ENCODE results near the gene SIPA1L3.
A peak's percentile ranks its signal among the peaks of the same experiment; 100 is the strongest.

SIPA1L3 gene

GRCh38 chr19:38206006-38206745 lies 299.2 kb downstream of the SIPA1L3 start:
- Histone ChIP-seq H3K4me1 (ENCODE audit: control insufficient read depth in 1 of 2, insufficient read depth in 2 of 2, low read length in 2 of 2) (peaks cover 0 to 24% of the 10 kb centered on the region in 2 donors), H3K36me3 (ENCODE audit: control insufficient read depth in 1 of 2, insufficient read depth in 2 of 2, low read length in 2 of 2) (peaks cover 14 to 49% of the 10 kb centered on the region in 2 donors), H3K9me3 (ENCODE audit: control insufficient read depth in 1 of 2, low read length in 2 of 2) (no peaks in the 10 kb centered on the region), H3K27me3 (ENCODE audit: low read depth, low read length) (peaks cover 15% of the 10 kb centered on the region), H3K27ac (ENCODE audit: low read length) (no peak overlapping the region), H3K4me3 (ENCODE audit: low read depth in 1 of 2, low read length in 2 of 2) (no peak overlapping the region)

GRCh38 chr19:38206928-38207327 lies 299.9 kb downstream of the SIPA1L3 start:
- Histone ChIP-seq H3K27me3 (ENCODE audit: low read depth, low read length) (peaks cover 15% of the 10 kb centered on the region), H3K36me3 (ENCODE audit: control insufficient read depth in 1 of 2, insufficient read depth in 2 of 2, low read length in 2 of 2) (peaks cover 6 to 45% of the 10 kb centered on the region in 2 donors), H3K4me1 (ENCODE audit: control insufficient read depth in 1 of 2, insufficient read depth in 2 of 2, low read length in 2 of 2) (peaks cover 0 to 27% of the 10 kb centered on the region in 2 donors), H3K4me3 (ENCODE audit: low read depth in 1 of 2, low read length in 2 of 2) (no peak overlapping the region), H3K27ac (ENCODE audit: low read length) (no peak overlapping the region), H3K9me3 (ENCODE audit: control insufficient read depth in 1 of 2, low read length in 2 of 2) (no peaks in the 10 kb centered on the region)

- Histone ChIP-seq H3K36me3 (ENCODE audit: control insufficient read depth in 1 of 2, insufficient read depth in 2 of 2, low read length in 2 of 2) (peaks cover 3 to 40% of the 10 kb centered on the region in 2 donors), H3K27me3 (ENCODE audit: low read depth, low read length) (peaks cover 15% of the 10 kb centered on the region)
Observed at GRCh38 chr19:38207543-38207942, 300.5 kb downstream of the SIPA1L3 start.

GRCh38 chr19:38208571-38208970 lies 301.6 kb downstream of the SIPA1L3 start:
- H3K9me3 ChIP-seq (ENCODE audit: control insufficient read depth in 1 of 2, low read length in 2 of 2) = no peaks in the 10 kb centered on the region

More at GRCh38 chr19:38207543-38207942, 300.5 kb downstream of the SIPA1L3 start:
- H3K9me3 ChIP-seq (ENCODE audit: control insufficient read depth in 1 of 2, low read length in 2 of 2) = no peaks in the 10 kb centered on the region
- no peak overlapping the region for H3K27ac ChIP-seq (ENCODE audit: low read length)
- H3K4me3 ChIP-seq (ENCODE audit: low read depth in 1 of 2, low read length in 2 of 2) = no peak overlapping the region
- peaks cover 0 to 27% of the 10 kb centered on the region in 2 donors for H3K4me1 ChIP-seq (ENCODE audit: control insufficient read depth in 1 of 2, insufficient read depth in 2 of 2, low read length in 2 of 2)

GRCh38 chr19:38209152-38209551 lies 302.1 kb downstream of the SIPA1L3 start:
- Histone ChIP-seq H3K4me3 (ENCODE audit: low read depth in 1 of 2, low read length in 2 of 2) (peak overlapping the region in 1 of 2 donors; percentile 24), H3K27me3 (ENCODE audit: low read depth, low read length) (peaks cover 15% of the 10 kb centered on the region), H3K4me1 (ENCODE audit: control insufficient read depth in 1 of 2, insufficient read depth in 2 of 2, low read length in 2 of 2) (peaks cover 0 to 27% of the 10 kb centered on the region in 2 donors), H3K9me3 (ENCODE audit: control insufficient read depth in 1 of 2, low read length in 2 of 2) (no peaks in the 10 kb centered on the region), H3K36me3 (ENCODE audit: control insufficient read depth in 1 of 2, insufficient read depth in 2 of 2, low read length in 2 of 2) (peaks cover 0 to 24% of the 10 kb centered on the region in 2 donors), H3K27ac (ENCODE audit: low read length) (no peak overlapping the region)

More at GRCh38 chr19:38208571-38208970, 301.6 kb downstream of the SIPA1L3 start:
- peaks cover 15% of the 10 kb centered on the region for H3K27me3 ChIP-seq (ENCODE audit: low read depth, low read length)
- H3K4me1 ChIP-seq (ENCODE audit: control insufficient read depth in 1 of 2, insufficient read depth in 2 of 2, low read length in 2 of 2) = peaks cover 0 to 27% of the 10 kb centered on the region in 2 donors
- H3K27ac ChIP-seq (ENCODE audit: low read length) = no peak overlapping the region
- H3K4me3 ChIP-seq (ENCODE audit: low read depth in 1 of 2, low read length in 2 of 2) = no peak overlapping the region
- peaks cover 0 to 30% of the 10 kb centered on the region in 2 donors for H3K36me3 ChIP-seq (ENCODE audit: control insufficient read depth in 1 of 2, insufficient read depth in 2 of 2, low read length in 2 of 2)

- Histone ChIP-seq H3K27me3 (ENCODE audit: low read depth, low read length) (peaks cover 15% of the 10 kb centered on the region), H3K36me3 (ENCODE audit: control insufficient read depth in 1 of 2, insufficient read depth in 2 of 2, low read length in 2 of 2) (peaks cover 0 to 17% of the 10 kb centered on the region in 2 donors), H3K4me3 (ENCODE audit: low read depth in 1 of 2, low read length in 2 of 2) (peak overlapping the region; percentile 1 to 24), H3K4me1 (ENCODE audit: control insufficient read depth in 1 of 2, insufficient read depth in 2 of 2, low read length in 2 of 2) (peaks cover 0 to 27% of the 10 kb centered on the region in 2 donors), H3K9me3 (ENCODE audit: control insufficient read depth in 1 of 2, low read length in 2 of 2) (no peaks in the 10 kb centered on the region), H3K27ac (ENCODE audit: low read length) (peak overlapping the region; percentile 27)
Observed at GRCh38 chr19:38209671-38210457, 302.9 kb downstream of the SIPA1L3 start.

- Histone ChIP-seq H3K27me3 (ENCODE audit: low read depth, low read length) (peaks cover 15% of the 10 kb centered on the region), H3K27ac (ENCODE audit: low read length) (no peak overlapping the region), H3K36me3 (ENCODE audit: control insufficient read depth in 1 of 2, insufficient read depth in 2 of 2, low read length in 2 of 2) (peaks cover 0 to 15% of the 10 kb centered on the region in 2 donors), H3K9me3 (ENCODE audit: control insufficient read depth in 1 of 2, low read length in 2 of 2) (no peaks in the 10 kb centered on the region), H3K4me3 (ENCODE audit: low read depth in 1 of 2, low read length in 2 of 2) (peak overlapping the region in 1 of 2 donors; percentile 40), H3K4me1 (ENCODE audit: control insufficient read depth in 1 of 2, insufficient read depth in 2 of 2, low read length in 2 of 2) (peaks cover 0 to 27% of the 10 kb centered on the region in 2 donors)
Observed at GRCh38 chr19:38210458-38210987, 303.5 kb downstream of the SIPA1L3 start.

GRCh38 chr19:38211151-38211591 lies 304.2 kb downstream of the SIPA1L3 start:
- H3K9me3 ChIP-seq (ENCODE audit: control insufficient read depth in 1 of 2, low read length in 2 of 2) = no peaks in the 10 kb centered on the region
- no peak overlapping the region for H3K27ac ChIP-seq (ENCODE audit: low read length)
- H3K36me3 ChIP-seq (ENCODE audit: control insufficient read depth in 1 of 2, insufficient read depth in 2 of 2, low read length in 2 of 2) = peaks cover 0 to 8% of the 10 kb centered on the region in 2 donors
- H3K4me1 ChIP-seq (ENCODE audit: control insufficient read depth in 1 of 2, insufficient read depth in 2 of 2, low read length in 2 of 2) = peaks cover 0 to 27% of the 10 kb centered on the region in 2 donors
- H3K27me3 ChIP-seq (ENCODE audit: low read depth, low read length) = peaks cover 15% of the 10 kb centered on the region
- H3K4me3 ChIP-seq (ENCODE audit: low read depth in 1 of 2, low read length in 2 of 2) = peak overlapping the region in 1 of 2 donors; percentile 40

GRCh38 chr19:38211766-38212165 lies 304.8 kb downstream of the SIPA1L3 start:
- Histone ChIP-seq H3K27me3 (ENCODE audit: low read depth, low read length) (peaks cover 15% of the 10 kb centered on the region), H3K9me3 (ENCODE audit: control insufficient read depth in 1 of 2, low read length in 2 of 2) (no peaks in the 10 kb centered on the region), H3K27ac (ENCODE audit: low read length) (no peak overlapping the region)

GRCh38 chr19:38213469-38213868 lies 306.5 kb downstream of the SIPA1L3 start:
- Histone ChIP-seq H3K27me3 (ENCODE audit: low read depth, low read length) (peaks cover 15% of the 10 kb centered on the region), H3K36me3 (ENCODE audit: control insufficient read depth in 1 of 2, insufficient read depth in 2 of 2, low read length in 2 of 2) (no peaks in the 10 kb centered on the region), H3K4me1 (ENCODE audit: control insufficient read depth in 1 of 2, insufficient read depth in 2 of 2, low read length in 2 of 2) (peaks cover 0 to 27% of the 10 kb centered on the region in 2 donors), H3K27ac (ENCODE audit: low read length) (no peak overlapping the region), H3K4me3 (ENCODE audit: low read depth in 1 of 2, low read length in 2 of 2) (no peak overlapping the region), H3K9me3 (ENCODE audit: control insufficient read depth in 1 of 2, low read length in 2 of 2) (no peaks in the 10 kb centered on the region)

More at GRCh38 chr19:38211766-38212165, 304.8 kb downstream of the SIPA1L3 start:
- Histone ChIP-seq H3K4me1 (ENCODE audit: control insufficient read depth in 1 of 2, insufficient read depth in 2 of 2, low read length in 2 of 2) (peaks cover 0 to 27% of the 10 kb centered on the region in 2 donors), H3K36me3 (ENCODE audit: control insufficient read depth in 1 of 2, insufficient read depth in 2 of 2, low read length in 2 of 2) (peaks cover 0 to 3% of the 10 kb centered on the region in 2 donors), H3K4me3 (ENCODE audit: low read depth in 1 of 2, low read length in 2 of 2) (no peak overlapping the region)

Data from muscle layer of duodenum (tissue), 2 donors.